ENCODE data around the gene ADAD2.
A peak's percentile ranks its signal among the peaks of the same experiment; 100 is the strongest.

The ADAD2 gene

DNA sequence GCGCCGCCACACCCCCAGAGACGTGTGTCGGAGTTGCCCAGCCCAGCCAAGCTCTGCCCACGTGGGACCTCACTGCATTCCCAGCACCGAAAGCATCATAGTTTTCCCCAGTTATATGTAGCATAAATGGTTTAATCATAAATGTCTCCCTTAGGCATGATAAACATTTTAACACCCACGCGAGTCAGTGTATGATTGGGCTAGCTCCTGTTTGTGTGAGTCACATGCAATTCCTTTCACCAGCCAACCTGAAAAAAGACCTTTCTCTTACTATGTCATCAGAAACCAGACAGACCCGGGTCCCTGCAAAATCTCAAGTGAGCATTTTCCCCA lies 13.2 kb upstream of the ADAD2 start:
- DNase-seq = no peak

DNA sequence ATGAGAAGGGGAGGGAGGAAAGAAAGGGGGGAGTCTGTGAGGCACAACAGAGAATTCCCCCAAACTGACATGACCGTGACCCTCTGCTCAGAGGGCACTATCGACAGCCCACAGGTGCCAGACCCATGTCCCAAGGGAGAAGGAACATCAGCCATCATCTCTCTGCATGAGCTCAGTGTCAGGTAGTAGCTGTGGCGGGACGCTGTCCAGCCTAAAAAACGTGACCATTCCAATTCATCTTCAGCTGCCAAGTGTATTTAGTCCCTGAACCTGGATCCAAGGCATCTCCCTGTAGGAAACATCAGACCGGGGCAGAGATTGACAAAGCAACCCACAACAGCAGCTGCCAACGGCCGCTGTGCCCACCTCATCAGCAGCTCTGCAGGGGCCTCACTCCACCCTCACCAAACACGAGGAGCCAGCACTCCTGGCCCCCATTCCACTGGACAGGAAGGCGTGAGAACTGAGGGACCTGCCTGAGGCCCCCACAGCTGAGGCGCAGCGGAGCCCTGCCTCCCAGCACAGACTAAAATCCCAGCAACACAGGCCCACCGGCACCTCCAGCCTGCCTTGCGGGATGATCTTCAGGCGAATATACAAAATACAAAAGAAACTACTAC lies 12.7 kb upstream of the ADAD2 start:
- no peak for DNase-seq

DNA sequence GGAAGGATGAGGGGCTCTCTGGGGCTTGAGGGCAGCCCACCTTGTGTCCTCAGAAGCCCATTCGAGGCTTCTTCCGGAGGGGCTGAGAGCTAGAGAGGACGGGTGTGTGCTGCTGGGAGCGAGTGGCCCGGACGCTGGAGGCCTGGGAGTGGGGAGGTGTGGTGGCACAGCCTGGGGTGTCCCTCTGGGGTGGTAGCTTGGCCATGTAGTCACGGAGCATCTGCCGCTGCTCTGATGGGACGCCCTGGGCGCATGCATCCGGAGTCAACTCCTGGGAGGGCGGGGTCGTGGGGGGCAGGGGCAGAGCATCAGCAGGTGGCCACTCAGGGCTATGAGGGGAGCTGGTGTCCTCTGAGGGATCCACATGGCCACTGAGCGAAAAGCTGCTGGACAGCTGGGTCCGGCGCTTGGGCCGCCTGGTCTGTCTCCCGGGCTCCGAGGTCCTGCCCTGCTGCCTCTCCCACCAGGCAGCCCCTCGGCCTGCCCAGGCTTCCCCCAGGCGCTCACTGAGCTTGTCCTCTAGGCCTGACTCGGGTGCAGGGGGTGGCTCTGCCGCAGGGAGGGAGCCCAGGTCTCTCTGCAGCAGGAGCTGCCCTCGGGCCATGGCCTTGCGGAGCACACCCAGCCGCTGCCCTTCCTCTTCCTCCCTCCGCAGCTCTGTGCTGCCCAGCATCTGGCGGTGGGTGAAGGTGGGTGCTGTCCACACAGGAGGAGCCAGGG lies 11.9 kb upstream of the ADAD2 start:
- DNase-seq = no peak

DNA sequence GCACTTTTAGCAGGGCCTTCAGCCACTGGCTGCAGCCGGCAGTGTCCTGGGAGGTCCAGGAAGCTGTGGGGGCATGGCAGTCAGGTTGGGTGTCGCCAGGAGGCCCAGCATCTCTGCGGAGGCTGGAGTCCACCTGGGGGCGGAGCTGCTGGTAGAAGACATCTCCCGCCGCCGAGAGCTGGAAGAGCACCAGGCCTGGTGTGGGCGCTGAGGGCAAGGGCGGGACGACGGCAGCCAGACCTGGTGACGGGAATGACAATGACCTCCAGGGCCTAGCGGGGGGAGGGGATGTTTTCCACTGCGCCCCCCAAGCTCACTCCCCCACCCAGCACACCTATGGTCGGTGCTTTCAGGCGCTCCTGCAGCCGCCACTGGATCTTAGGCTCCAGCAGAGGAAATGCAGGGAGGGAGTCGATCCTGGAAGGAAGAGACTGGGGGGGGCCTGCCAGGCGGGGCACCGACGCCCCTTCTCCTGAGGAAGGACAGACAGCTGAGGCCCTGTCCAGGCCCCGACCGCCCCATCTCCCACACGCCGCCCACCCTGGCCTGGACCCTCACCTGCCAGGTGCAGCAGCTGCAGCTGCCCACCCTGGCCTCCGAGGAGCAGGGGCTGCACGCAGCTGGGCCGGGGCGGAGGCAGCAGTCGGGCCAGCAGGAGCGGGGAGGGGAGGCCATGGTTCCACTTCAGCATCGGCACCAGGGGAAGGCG lies 11.2 kb upstream of the ADAD2 start:
- DNase-seq = no peak

DNA sequence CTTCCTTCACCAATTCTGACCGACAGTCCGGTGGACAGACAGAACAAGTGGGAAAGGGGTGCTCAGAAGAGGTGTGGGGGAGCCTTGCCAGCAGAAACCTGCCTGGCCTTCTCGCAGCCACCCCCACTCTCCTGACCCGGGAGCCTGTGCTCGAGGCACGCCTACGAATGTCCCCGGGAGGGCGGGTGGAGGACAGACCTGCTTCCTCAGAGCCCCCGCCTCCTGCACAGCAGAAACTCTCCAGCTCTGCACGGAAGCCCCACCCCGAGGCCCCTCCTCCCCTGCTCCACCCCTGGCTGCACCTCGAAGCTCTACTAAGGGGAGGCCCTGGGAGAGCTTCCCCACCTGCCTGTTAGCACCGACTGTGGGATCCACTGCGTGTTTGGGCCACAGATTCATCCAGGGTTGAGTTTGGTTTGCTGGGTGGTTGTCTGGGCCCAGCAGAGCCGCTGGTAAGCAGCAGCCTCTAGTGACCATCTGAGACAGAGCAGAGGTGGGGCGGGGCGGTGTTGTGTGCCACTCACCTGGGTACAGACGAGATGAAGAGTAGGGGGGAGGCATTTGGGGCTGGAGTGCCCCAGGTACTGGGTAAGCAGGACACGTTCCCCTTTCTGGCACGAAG lies 10.3 kb upstream of the ADAD2 start:
- DNase-seq = no peak

DNA sequence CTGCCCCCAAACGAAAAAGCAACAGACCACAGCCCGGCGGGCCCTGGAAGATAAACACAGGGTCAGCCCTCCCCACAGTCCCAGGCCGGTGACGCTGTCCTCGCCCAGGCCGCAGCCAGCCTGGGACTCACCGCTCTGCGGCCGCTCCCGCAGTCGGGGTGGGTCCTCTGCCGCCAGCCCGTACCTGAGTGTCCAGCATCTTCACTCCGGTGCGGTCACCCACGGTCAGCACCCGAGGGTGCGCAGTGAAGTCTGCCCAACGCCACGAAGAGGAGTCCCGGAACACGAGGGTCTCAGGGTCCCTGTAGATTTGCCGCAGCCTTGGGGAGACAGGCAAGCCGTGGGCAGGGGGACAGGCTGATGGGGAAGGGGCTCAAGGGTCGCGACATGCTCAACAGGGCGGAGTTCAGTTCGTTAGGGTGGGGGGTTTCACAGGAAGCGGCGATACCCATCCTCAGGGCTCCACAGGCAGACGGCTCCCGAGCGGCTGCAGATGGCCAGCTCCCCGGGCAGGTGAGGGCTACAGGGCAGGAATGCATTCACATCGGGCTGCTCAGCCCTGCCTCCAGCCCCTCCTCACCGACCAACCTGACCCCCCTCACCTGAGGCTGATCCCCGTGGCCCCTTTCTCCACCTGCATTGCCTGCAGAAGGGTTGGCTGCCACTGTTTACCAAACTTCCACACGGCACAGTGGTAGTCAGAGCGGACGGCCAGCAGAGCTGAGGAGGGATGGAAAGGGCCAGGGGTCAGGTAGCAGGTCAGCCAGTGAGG lies 9.6 kb upstream of the ADAD2 start:
- no peak for DNase-seq

DNA sequence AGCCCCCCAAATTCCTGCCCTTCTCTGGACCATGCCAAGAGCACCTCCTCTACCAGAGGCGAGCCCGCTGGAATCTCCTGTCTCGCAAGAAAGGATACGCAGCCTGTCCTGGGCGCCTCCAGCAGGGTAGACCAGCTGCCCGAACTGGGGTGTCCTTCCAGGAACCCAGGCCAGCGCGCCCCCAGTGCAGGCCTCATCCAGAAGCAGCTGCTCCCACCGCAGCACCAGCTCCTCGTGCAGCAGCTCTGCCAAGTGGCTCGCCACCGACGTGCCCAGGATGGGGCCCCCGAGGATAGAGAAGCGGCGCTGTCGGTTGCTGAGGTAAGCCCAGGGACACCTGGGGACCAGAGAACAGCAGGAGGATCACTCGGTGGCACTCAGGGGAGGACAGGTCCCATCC lies 8.9 kb upstream of the ADAD2 start:
- DNase-seq = no peak

DNA sequence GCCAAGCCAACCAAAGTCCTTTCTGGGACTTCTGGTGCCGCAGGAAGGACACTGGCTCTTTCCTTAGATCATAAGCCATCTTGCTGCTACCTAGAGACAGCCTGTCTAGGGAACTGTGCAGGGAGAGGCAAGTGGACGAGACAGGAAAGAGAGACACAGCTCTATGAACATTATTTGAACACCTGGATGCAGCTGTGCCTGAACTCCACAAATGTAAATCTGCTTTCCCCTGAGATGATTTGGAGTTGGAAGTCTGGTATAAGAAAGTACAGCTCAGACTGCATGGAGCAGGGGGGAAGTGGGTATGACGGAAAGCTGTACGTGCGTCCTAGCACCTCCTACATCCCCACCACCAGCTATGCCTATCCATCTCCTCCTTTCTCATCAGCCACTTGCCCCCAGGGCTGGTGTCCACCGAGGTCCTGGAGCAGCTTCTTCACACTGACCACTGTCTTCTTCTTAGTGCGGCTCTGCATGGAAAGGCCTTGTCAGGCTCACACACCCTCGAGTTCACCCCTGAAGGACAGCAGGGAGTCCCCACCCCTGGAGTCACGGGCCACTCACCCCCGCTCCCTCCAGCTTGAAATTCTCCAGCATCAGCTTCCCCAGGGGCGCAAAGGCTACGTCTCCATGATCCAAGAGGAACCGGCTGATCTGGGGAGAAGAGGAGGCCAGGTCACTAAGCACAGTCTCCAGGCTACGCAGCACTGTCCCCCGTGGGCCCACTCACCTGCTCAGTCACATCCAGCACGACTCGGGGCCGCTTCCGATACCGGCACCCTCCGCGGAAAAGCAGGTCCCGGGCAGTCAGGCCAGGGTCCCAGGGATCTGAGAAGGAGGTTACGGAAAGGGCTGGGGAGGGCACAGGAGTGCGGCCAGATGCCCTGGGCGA lies 8.0 kb upstream of the ADAD2 start:
- no peak for DNase-seq

DNA sequence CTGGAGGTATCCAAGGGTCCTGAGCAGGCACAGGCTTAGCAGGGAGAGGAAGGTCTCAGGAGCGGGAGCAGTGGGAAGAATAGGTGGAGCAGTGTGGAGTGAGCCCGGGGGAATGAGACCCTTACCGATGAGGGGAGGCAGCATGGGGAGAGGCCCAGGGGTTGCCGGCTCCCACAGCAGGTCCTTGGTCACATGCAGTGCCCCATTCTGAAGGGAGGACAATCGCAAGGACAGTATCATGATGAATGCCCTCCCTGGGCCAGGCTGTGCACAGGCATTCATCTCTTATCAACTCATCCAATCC lies 7.4 kb upstream of the ADAD2 start:
- DNase-seq = no peak

DNA sequence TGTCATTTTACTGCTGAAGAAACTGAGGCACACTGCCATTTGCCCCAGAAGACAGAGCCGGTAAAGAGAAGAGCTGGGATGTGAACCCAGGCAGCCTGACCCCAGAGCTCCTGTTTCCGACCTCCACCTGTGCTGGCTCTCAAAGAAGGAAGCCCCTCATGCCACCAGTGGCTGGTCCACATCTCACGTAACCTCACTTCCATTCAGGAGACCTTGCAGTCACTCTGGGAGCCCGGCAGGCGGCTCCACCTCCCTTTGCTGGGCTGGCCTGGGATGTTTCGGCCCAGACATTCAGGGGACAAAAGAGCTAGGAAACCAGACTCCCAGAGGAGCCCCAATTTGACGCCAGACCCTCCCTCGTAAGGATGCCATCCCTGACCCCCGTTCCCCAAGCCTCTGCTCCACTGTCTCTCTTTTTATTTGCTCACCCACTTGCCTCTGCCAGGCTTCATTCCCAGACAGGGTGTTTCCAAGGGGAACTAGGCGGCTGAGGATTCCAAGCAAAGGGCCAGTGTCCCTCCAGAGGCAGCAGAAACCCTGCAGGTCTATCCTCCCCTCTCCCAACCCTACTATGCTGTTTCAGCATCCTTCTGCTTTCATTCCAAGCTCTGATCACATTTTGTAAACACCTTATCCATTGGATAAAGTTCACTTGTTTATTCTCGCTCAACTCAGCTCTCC lies 6.9 kb upstream of the ADAD2 start:
- DNase-seq = no peak

DNA sequence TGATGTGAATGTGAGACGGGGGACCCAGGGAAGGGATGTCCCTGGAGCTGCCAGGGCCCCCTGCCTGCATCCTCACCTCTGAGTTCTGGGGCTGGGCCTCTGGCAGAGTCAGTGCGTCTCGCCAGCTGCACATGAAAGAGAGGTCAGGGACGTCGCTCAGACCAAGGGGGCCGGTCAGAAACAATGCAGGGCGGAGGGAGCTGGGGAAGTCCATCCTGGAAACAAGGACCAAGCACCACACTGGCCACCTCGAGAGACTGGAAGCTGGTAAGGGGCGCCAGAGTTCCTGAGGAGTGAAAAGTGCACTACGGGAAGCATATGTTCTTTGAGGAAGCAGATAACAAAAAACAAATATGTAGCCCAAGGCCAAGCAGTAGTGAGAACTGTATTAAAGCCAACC lies 6.2 kb upstream of the ADAD2 start:
- DNase-seq = no peak

DNA sequence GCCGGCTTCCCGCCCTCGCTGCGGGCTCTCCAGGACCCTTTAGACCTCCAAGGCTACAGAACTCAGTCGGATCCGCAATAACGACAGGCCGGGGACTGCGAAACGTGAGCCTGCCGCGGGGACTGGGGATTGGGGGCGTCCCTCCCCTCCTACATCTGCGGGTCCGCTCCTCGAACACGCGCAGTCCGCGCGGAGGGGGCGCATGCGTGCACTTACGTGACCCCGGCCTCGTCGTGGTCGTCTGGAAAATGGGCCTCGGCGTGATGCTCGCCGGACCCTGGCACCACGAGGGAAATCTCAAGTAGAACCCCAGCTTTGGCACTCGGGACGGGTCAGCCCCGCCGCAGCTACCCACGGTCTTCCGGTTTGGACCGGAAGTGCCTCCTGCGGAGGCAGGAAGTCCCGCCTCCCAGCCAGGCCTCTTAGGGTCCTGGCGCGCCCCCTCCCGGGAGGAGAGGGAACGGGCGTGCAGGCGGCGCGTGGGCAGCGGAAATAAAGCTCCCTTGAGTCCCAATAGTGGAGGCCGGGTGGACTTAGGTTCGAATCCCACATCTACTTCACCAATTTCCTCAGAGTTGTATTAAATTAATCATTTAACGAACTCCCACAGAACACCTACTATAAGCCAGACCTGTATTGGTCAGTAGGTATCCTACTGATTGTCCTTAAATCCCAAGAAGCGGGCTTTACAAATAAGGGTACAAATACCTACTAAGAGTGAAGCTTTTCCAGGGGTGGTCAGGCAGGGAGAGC lies 4.1 kb upstream of the ADAD2 start, which contains the start of gene TAF1C:
TSS of gene TAF1C (minus strand) at position 373 of the 753 bp plus-strand sequence. CDS start 2,069 bp downstream, outside the sequence.
- peak; percentile 80 for DNase-seq

DNA sequence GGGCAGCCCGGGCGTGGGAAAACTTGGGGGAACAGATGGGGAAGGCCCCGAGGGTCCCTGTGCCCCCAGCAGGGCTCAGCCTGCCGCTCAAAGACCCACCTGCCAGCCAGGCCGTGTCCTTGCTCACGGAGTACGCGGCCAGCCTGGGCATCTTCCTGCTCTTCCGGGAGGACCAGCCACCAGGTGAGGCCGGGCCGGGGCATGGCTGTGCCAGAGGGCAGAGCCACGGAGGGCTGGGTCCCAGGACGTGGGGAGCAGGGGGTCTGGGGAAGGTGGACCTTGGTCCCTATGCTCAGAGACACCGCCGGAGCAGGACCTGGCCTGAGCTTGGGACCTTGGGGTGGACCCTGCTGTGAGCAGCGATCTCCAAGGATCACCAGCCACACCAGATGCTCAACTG lies 509 bp downstream of the ADAD2 start:
- DNase-seq = no peak

DNA sequence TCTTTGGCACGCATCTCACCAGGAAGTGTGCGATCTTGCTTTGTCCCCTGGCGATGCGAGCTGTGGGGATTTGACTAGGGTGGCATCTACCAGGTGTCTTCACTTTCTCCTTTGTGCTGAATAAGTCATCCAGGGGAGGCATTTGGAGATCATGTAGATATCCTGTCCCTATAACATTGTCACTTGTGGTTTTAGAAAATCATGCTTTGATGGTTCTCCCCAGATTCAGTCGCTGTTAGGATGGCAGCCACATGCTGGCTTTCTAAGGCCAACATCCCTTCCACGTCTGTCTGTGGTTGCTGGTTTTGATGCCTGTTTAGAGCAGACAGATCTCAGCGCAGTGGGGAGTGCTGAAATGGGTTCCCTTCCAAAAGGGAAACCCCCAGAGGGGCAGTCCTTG lies 2.5 kb downstream of the ADAD2 start:
- no peak for DNase-seq

DNA sequence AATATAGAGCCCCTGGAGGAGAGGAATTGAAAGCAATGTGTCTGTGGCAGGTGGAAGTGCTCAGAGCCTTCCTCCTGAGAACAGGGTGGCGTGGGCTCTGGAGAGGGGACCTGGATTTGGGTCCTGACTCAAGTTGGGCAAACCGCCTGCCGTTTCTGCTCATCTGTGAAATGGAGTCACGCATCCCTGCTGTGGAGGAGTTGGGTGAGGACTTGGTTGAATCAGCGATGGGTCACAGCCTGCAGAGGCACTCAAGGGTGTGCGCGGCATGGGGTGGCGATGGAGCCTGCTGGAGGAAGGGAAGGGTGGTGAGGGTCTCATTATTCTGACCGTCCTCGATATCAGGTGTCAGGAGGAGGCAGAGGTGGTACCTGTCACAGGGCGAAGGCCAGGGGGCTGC lies 3.1 kb downstream of the ADAD2 start:
- no peak for DNase-seq

DNA sequence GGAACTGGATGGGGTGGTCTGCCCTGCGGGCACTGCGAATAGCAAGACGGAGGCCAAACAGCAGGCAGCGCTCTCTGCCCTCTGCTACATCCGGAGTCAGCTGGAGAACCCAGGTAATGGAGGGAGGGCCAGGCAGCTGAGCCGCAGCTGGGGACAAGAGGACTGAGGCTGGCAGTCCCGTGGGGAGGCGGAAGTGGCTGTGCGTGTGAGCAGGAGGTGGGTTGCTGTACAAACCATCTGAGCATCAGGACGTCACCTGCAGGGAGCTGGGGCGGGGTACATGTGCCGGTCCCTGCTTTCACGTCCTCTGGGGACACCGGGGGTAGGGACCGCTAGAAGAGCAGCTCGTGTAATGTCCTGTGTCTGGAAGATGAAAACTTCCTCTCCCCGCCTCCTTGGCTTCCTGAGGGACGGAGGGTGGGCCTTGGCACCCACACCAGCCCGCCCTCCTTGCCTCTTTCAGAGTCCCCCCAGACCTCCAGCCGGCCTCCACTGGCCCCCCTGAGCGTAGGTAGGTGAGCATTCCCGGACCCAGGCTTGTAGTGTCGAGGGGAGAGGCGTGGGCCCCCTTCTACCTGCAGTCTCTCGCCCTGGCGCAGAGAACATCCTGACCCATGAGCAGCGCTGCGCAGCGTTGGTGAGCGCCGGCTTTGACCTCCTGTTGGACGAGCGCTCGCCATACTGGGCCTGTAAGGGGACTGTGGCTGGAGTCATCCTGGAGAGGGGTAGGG lies 3.7 kb downstream of the ADAD2 start:
- no peak for DNase-seq

DNA sequence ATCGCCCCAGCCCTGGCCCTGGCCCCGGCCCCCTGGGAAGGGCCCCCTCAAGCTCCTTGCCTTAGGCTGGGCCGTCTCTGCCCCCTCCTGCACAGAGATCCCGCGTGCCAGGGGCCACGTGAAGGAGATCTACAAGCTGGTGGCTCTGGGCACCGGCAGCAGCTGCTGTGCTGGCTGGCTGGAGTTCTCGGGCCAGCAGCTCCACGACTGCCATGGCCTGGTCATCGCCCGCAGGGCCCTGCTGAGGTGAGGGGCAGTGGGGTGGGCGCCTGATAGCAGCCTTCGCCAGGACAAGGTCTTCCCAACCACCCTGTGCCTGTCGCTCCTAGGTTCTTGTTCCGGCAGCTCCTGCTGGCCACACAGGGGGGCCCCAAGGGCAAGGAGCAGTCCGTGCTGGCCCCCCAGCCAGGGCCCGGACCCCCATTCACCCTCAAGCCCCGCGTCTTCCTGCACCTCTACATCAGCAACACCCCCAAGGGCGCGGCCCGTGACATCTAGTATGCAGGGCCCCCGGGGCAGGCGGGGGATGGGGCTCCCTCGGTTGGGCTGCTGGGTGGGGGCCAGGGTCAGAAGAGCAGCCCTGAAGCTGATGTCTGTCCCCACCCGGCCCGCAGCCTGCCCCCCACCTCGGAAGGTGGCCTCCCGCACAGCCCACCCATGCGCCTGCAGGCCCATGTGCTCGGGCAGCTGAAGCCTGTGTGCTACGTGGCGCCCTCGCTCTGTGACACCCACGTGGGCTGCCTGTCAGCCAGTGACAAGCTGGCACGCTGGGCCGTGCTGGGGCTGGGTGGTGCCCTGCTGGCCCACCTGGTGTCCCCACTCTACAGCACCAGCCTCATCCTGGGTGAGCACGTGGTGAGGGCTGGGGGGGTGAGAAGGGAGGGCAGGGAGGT lies 4.5 kb downstream of the ADAD2 start:
- DNase-seq = no peak

DNA sequence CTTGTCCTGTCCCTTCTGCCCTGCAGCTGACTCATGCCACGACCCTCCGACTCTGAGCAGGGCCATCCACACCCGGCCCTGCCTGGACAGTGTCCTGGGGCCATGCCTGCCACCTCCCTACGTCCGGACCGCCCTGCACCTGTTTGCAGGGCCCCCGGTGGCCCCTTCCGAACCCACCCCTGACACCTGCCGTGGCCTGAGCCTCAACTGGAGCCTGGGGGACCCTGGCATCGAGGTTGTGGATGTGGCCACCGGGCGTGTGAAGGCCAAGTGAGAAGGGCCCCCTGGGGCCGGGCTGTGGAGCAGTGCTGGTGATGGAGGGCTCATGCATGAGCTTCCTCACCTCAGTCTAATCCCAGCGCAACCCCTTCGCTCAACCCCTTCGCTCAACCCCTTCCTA lies 5.1 kb downstream of the ADAD2 start:
- no peak for DNase-seq
